ENCODE measurements around the gene SND1.

DNA sequence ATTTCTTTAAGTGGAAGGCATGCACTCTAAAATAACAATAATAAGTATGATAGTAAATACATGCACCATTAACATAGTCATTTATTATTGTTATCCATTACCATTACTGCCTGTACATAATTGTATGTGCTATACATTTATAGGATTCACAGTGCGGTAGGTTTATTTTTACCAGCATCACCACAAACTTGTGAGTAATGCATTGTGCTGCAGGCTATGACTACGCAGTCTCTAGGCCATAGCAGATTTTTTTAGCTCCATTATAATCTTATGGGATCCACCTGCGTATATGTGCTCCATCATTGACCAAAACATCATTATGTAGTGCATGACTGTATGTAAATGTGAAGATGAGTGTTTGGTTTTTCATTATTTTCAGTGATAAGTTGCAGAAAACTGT is 219.2 kb downstream of the SND1 start:
- TF ChIP-seq POLR2A (IDR thresholded peaks at IDR 0.05; ENCODE audit: low read depth, low read length), result no peak
- TF ChIP-seq POLR2AphosphoS5 (IDR thresholded peaks at IDR 0.05; ENCODE audit: low read depth, low read length), result no peak
- TF ChIP-seq TAF1 (IDR thresholded peaks at IDR 0.05; ENCODE audit: borderline replicate concordance, low read depth, low read length), result no peak

Measured in GM12892 (cell line).